ENCODE results near the gene SAGE1.
"Not testable (repeated sequence)": the region's sequence is repeated elsewhere in the genome, so short reads cannot be mapped to it uniquely, and the experiment has no call there.

The SAGE1 gene, protein sequence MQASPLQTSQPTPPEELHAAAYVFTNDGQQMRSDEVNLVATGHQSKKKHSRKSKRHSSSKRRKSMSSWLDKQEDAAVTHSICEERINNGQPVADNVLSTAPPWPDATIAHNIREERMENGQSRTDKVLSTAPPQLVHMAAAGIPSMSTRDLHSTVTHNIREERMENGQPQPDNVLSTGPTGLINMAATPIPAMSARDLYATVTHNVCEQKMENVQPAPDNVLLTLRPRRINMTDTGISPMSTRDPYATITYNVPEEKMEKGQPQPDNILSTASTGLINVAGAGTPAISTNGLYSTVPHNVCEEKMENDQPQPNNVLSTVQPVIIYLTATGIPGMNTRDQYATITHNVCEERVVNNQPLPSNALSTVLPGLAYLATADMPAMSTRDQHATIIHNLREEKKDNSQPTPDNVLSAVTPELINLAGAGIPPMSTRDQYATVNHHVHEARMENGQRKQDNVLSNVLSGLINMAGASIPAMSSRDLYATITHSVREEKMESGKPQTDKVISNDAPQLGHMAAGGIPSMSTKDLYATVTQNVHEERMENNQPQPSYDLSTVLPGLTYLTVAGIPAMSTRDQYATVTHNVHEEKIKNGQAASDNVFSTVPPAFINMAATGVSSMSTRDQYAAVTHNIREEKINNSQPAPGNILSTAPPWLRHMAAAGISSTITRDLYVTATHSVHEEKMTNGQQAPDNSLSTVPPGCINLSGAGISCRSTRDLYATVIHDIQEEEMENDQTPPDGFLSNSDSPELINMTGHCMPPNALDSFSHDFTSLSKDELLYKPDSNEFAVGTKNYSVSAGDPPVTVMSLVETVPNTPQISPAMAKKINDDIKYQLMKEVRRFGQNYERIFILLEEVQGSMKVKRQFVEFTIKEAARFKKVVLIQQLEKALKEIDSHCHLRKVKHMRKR

DNA sequence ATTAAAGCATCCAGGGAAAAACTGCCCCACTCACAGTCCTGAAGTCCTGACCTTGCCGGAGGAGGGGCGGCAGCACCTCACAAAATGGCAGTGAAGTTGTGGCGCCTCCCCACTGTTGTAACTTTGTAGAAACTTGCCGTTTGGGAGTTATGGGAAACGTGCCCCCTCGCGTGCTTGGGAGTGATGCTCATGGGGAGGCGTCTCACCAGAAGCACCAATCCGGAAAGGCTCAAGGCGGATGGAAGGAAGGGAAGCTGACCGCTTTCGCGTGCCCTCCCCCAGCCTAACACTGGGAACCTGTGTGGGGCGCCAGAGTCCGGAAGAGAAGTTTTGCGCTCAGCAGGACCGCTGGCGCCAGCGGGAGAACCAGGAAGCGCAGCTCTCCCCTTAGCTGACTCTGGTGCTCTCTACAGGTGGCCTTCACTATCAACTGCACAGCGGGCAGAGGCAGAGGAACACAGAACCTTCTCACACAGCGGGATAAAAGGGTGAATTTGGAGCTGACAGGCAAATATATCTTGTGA, at the start of gene SAGE1, which contains the start of gene CT45A10:
Gene SAGE1 (plus strand): TSS at position 423 of the 524 bp plus-strand sequence. CDS start 2,527 bp downstream, outside the sequence.
Gene CT45A10 (minus strand): TSS at position 151 of the 524 bp plus-strand sequence. CDS start 8,100 bp downstream, outside the sequence.
- no peak within 1 kb of the TSS for H3K4me3 ChIP-seq (ENCODE audit: low read length)
- H3K27ac ChIP-seq (ENCODE audit: low read length), result no peak within 1 kb of the TSS

DNA sequence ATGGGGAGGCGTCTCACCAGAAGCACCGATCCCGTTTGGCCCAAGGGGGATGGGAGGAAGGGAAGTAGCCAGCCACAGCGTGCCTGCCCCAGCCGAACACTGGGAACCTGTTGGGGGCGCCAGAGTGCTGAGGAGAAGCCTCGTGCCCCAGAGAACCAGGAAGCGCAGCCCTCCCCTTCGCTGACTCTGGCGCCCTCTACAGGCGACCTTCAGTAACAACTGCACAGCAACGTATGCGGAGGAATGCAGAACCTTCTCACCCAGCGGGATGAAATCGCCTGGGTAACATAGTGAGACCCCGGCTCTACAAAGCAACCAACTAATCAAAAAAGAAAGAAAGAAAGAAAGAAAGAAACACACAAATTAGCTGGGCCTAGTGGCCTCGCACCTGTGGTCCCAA, 39.1 kb upstream of the SAGE1 start, which contains the start of gene CT45A8:
Gene CT45A8 (minus strand): TSS at position 101 of the 400 bp plus-strand sequence. CDS start 3,755 bp downstream, outside the sequence.
- not testable (repeated sequence) for H3K27ac ChIP-seq (ENCODE audit: low read length); H3K36me3 ChIP-seq (ENCODE audit: insufficient read depth, low read depth, low read length); H3K4me1 ChIP-seq (ENCODE audit: insufficient read depth, low read length); H3K27me3 ChIP-seq (ENCODE audit: insufficient read depth, low read length); H3K4me3 ChIP-seq (ENCODE audit: low read length); H3K9me3 ChIP-seq (ENCODE audit: insufficient read depth, low read depth, low read length); H3K9ac ChIP-seq (ENCODE audit: low read depth, low read length)

More for the DNA sequence above, at the start of gene SAGE1, which contains the start of gene CT45A10:
- Histone ChIP-seq H3K4me1 (ENCODE audit: insufficient read depth, low read length) (no peaks in the 10 kb centered on the region), H3K27me3 (ENCODE audit: insufficient read depth, low read length) (no peaks in the 10 kb centered on the region), H3K36me3 (ENCODE audit: insufficient read depth, low read depth, low read length) (no peaks in the 10 kb centered on the region), H3K9ac (ENCODE audit: low read depth, low read length) (no peak within 1 kb of the TSS), H3K9me3 (ENCODE audit: insufficient read depth, low read depth, low read length) (no peaks in the 10 kb centered on the region)

DNA sequence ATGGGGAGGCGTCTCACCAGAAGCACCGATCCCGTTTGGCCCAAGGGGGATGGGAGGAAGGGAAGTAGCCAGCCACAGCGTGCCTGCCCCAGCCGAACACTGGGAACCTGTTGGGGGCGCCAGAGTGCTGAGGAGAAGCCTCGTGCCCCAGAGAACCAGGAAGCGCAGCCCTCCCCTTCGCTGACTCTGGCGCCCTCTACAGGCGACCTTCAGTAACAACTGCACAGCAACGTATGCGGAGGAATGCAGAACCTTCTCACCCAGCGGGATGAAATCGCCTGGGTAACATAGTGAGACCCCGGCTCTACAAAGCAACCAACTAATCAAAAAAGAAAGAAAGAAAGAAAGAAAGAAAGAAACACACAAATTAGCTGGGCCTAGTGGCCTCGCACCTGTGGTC, 21.8 kb upstream of the SAGE1 start, which contains the start of gene CT45A9:
Gene CT45A9 (minus strand): TSS at position 101 of the 400 bp plus-strand sequence. CDS start 3,751 bp downstream, outside the sequence.
- not testable (repeated sequence) for H3K9ac ChIP-seq (ENCODE audit: low read depth, low read length); H3K9me3 ChIP-seq (ENCODE audit: insufficient read depth, low read depth, low read length); H3K4me1 ChIP-seq (ENCODE audit: insufficient read depth, low read length); H3K4me3 ChIP-seq (ENCODE audit: low read length); H3K27me3 ChIP-seq (ENCODE audit: insufficient read depth, low read length); H3K36me3 ChIP-seq (ENCODE audit: insufficient read depth, low read depth, low read length); H3K27ac ChIP-seq (ENCODE audit: low read length)

DNA sequence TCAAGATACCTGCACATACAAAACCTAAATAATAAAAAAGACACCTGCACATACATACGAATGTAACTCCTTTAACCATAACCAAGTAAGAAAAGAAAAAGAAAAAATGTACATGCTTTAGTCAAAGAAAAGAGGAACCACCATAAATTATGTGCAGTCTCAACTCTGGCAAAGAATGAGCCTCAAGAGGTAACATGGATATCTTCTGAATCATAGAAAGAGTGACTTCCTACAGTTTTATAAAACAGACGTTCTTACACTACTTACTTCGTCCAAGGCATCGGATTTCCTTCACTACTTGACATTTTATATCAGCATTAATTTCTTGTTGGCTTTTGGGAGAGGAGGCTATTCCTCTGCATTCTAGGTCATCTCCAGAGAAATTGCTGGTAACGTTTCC, 10.8 kb upstream of the SAGE1 start:
- not testable (repeated sequence) for H3K9ac ChIP-seq (ENCODE audit: low read depth, low read length); H3K4me1 ChIP-seq (ENCODE audit: insufficient read depth, low read length); H3K9me3 ChIP-seq (ENCODE audit: insufficient read depth, low read depth, low read length); H3K4me3 ChIP-seq (ENCODE audit: low read length); H3K36me3 ChIP-seq (ENCODE audit: insufficient read depth, low read depth, low read length); H3K27ac ChIP-seq (ENCODE audit: low read length); H3K27me3 ChIP-seq (ENCODE audit: insufficient read depth, low read length)

DNA sequence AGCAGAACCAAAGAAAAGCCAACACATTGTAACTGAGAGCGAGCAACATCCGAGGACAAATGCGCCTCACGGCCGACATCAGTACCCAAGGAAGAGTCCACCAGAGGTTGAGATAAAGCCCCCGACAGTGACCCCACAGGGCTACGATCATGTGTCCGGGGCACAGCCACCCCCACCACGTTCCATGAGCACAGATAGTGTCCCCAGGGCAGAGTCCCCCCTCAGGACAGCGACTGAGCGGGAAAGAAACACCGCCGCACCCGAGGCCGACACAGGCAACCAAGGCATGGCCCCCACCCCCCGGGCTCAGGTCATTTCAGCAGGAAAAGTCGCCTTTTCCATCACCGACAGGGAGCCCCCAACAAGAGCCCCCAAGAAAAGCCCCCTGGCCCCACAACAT, 5.3 kb upstream of the SAGE1 start:
- not testable (repeated sequence) for H3K27ac ChIP-seq (ENCODE audit: low read length); H3K4me3 ChIP-seq (ENCODE audit: low read length); H3K4me1 ChIP-seq (ENCODE audit: insufficient read depth, low read length); H3K9ac ChIP-seq (ENCODE audit: low read depth, low read length); H3K9me3 ChIP-seq (ENCODE audit: insufficient read depth, low read depth, low read length); H3K27me3 ChIP-seq (ENCODE audit: insufficient read depth, low read length); H3K36me3 ChIP-seq (ENCODE audit: insufficient read depth, low read depth, low read length)

DNA sequence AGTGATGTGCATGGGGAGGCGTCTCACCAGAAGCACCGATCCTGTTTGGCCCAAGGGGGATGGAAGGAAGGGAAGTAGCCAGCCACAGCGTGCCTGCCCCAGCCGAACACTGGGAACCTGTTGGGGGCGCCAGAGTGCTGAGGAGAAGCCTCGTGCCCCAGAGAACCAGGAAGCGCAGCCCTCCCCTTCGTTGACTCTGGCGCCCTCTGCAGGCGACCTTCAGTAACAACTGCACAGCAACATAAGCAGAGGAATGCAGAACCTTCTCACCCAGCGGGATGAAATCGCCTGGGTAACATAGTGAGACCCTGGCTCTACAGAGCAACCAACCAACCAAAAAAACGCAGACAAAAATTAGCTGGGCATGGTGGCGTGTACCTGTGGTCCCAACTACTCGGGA, 4.5 kb upstream of the SAGE1 start:
- H3K36me3 ChIP-seq (ENCODE audit: insufficient read depth, low read depth, low read length); H3K27me3 ChIP-seq (ENCODE audit: insufficient read depth, low read length); H3K9me3 ChIP-seq (ENCODE audit: insufficient read depth, low read depth, low read length); H3K4me1 ChIP-seq (ENCODE audit: insufficient read depth, low read length); H3K9ac ChIP-seq (ENCODE audit: low read depth, low read length); H3K27ac ChIP-seq (ENCODE audit: low read length); H3K4me3 ChIP-seq (ENCODE audit: low read length): not testable (repeated sequence)

DNA sequence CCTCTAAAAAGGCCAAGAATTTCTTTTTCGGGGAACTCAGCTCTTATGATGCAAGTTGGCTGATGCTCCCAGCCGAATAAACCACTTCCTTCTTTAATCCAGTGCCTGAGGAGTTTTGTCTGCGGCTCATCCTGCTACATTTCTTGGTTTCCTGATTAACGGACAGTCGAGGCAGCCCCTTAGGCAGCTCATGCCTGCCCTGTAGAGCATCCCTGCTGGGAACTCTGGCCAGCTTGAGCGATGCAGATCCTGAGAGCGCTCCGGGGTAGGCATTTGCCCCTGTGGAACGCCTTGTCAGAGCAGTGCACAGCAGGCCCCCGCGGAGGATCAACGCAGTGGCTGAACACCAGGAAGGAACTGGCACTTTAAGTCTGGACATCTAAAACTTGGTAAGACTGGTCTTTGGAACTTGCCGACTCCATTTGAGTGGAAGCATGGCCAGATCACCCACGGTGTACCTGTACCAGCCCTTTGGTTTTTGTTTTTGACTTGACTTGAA, 3.4 kb upstream of the SAGE1 start:
- no peaks in the 10 kb centered on the region for H3K27me3 ChIP-seq (ENCODE audit: insufficient read depth, low read length)
- H3K4me3 ChIP-seq (ENCODE audit: low read length), result no peak overlapping the region
- no peaks in the 10 kb centered on the region for H3K9me3 ChIP-seq (ENCODE audit: insufficient read depth, low read depth, low read length)
- no peaks in the 10 kb centered on the region for H3K36me3 ChIP-seq (ENCODE audit: insufficient read depth, low read depth, low read length)
- no peaks in the 10 kb centered on the region for H3K4me1 ChIP-seq (ENCODE audit: insufficient read depth, low read length)
- no peak overlapping the region for H3K27ac ChIP-seq (ENCODE audit: low read length)
- H3K9ac ChIP-seq (ENCODE audit: low read depth, low read length), result no peak overlapping the region

DNA sequence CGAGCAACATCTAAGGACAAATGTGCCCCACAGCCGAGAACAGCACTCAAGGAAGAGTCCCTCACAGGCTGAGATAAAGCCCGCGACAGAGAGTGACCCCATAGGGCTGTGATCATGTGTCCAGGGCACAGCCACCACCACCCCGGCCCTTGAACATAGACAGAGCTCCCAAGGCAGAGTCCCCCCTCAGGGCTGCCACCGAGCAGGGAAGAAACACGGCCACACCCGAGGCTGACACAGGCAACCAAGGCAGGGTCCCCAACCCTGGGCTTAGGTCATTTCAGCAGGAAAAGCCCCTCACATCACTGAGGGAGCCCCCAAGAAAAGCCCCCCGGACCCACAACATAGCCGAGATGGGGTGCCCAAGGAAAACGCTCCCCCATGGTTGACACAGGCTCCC, 735 bp upstream of the SAGE1 start:
- Histone ChIP-seq H3K4me3 (ENCODE audit: low read length) (no peak overlapping the region), H3K27me3 (ENCODE audit: insufficient read depth, low read length) (no peaks in the 10 kb centered on the region), H3K4me1 (ENCODE audit: insufficient read depth, low read length) (no peaks in the 10 kb centered on the region), H3K27ac (ENCODE audit: low read length) (no peak overlapping the region), H3K9me3 (ENCODE audit: insufficient read depth, low read depth, low read length) (no peaks in the 10 kb centered on the region), H3K36me3 (ENCODE audit: insufficient read depth, low read depth, low read length) (no peaks in the 10 kb centered on the region), H3K9ac (ENCODE audit: low read depth, low read length) (no peak overlapping the region)

DNA sequence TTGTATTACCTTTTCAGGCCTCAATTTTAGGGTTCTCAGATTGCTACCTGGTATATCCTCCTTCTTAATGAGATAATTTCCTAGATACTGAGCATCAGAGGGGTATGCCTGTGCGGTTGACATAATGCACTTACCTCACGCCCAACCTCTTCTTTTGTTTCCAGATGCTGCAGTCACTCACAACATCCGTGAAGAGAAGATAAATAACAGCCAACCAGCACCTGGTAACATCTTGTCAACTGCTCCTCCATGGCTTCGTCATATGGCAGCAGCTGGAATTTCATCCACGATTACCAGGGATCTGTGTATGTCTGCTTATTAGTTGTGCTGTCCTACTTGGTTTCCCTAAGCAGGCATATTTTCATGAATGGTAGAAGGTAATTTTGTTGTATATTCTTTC, 16.7 kb downstream of the SAGE1 start:
- Histone ChIP-seq H3K9ac (ENCODE audit: low read depth, low read length) (no peak overlapping the region), H3K9me3 (ENCODE audit: insufficient read depth, low read depth, low read length) (no peaks in the 10 kb centered on the region; the same call in 1 of the 2 replicates), H3K36me3 (ENCODE audit: insufficient read depth, low read depth, low read length) (no peaks in the 10 kb centered on the region), H3K27me3 (ENCODE audit: insufficient read depth, low read length) (no peaks in the 10 kb centered on the region), H3K27ac (ENCODE audit: low read length) (no peak overlapping the region), H3K4me3 (ENCODE audit: low read length) (no peak overlapping the region), H3K4me1 (ENCODE audit: insufficient read depth, low read length) (no peaks in the 10 kb centered on the region)

DNA sequence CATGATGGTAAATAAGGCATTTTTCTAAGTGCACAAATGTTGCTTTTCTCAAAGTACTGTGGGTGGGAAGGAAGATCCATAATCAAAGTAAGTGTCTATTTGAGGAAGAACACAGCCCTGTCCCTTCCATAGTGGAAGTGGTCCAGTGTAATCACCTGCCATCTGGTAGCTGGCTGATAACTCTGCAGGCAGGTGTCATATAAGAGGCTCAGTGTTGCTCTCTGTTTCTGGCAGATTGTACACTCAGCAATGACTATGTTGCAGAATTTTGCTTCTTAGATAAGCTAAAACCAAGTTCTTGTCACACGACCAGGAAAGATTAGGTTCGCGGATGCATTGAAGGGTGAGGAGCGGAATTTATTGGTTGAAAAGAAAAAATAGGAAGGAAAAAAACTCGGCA, 20.9 kb downstream of the SAGE1 start:
- Histone ChIP-seq H3K4me1 (ENCODE audit: insufficient read depth, low read length) (no peaks in the 10 kb centered on the region), H3K27me3 (ENCODE audit: insufficient read depth, low read length) (no peaks in the 10 kb centered on the region)

DNA sequence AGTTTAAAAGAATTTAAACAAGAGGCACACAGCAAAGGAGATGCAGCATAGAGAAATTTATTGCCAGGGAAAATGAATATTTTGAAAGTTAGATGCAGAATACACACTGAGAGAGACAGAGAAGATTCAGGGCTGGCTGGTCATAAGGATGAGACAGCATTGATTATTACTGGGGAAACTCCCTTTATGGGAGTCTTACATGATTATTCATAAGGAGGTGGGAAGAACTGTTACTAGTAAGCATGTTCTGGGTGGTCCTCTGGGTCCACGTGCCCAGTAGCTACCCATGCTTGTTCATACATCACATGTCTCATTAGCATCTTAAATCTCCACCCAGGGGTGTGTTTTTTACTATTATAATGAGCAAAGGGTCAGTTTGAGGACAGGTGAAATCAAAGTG, 27.0 kb downstream of the SAGE1 start:
- H3K4me1 ChIP-seq (ENCODE audit: insufficient read depth, low read length); H3K27me3 ChIP-seq (ENCODE audit: insufficient read depth, low read length); H3K27ac ChIP-seq (ENCODE audit: low read length); H3K9me3 ChIP-seq (ENCODE audit: insufficient read depth, low read depth, low read length); H3K4me3 ChIP-seq (ENCODE audit: low read length); H3K9ac ChIP-seq (ENCODE audit: low read depth, low read length); H3K36me3 ChIP-seq (ENCODE audit: insufficient read depth, low read depth, low read length): not testable (repeated sequence)

More for the DNA sequence above, 20.9 kb downstream of the SAGE1 start:
- Histone ChIP-seq H3K4me3 (ENCODE audit: low read length) (no peak overlapping the region), H3K36me3 (ENCODE audit: insufficient read depth, low read depth, low read length) (no peaks in the 10 kb centered on the region), H3K9me3 (ENCODE audit: insufficient read depth, low read depth, low read length) (no peaks in the 10 kb centered on the region), H3K9ac (ENCODE audit: low read depth, low read length) (no peak overlapping the region), H3K27ac (ENCODE audit: low read length) (no peak overlapping the region)
